Spleen (tissue), 7 donors: ENCODE data around the gene TRIM29.
A peak's percentile ranks its signal among the peaks of the same experiment; 100 is the strongest.

Experiments used
- POLR2A ChIP-seq, 3 donors: fragments of 450-650 bp; IDR thresholded peaks; one replicate each; pipeline ENCODE4 v1.5.1; 2017; ENCODE audit warnings: antibody characterized with exemption in 3 of 3, mild to moderate bottlenecking in 1 of 3
- TF ChIP-seq, protein P1 (sequence below), 11 experiments: fragments of 200-600 bp in 7 of 11; fragments of 450-650 bp in 4 of 11; sonication (generic) in 4 of 11; IDR thresholded peaks in 8 of 11; conservative IDR thresholded peaks in 3 of 11; 1 replicate in 7 of 11; 2 replicates in 4 of 11; pipeline versions ENCODE4 v1.4.0 to v1.8.0; 2016 to 2021; ENCODE audit warnings: antibody characterized with exemption in 11 of 11, inconsistent platforms in 4 of 11, mild to moderate bottlenecking in 1 of 11
- donor health status: DM: no; HTN: no; CAD: no; lungs with moderate emphysema.
- donor health status: DM: no; HTN: no; CAD: no.
- donor health status: DM: no; HTN: no; CAD: no.

DNA sequence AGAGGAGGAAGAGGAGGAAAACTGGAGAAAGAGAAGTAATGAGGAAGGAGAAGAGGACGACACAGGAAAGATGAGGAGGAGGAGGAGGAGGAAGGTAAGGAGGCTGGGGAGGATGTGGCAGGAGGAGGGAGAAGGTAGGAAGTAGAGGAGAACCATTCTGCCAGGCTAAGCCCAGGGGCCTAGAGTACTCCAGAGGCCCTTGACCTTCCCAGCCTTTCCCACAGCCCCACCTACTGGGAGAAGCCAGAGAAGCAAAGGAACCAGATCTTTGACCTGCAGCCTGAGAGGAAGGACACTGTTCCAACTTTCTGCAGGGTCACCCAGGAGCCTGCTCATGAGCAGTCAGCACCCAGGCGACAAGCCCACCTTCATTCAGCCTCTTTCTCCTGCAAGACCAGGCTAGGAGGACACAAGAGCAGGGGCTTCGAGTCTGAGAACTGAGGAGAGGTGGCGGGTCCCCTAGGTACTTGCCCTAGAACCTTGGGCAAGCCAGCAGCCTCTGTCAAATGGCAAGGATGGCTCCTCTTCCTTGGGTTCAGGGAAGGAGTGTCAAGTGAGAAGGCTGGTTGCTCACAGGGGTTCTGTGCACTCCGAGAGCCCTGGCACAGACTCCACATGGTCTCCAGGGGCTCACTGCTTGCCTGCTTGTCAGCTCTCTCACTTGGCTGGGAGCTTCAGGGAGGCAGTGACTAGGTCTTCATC lies 45.0 kb upstream of the TRIM29 start:
- TF ChIP-seq, protein P1, sequence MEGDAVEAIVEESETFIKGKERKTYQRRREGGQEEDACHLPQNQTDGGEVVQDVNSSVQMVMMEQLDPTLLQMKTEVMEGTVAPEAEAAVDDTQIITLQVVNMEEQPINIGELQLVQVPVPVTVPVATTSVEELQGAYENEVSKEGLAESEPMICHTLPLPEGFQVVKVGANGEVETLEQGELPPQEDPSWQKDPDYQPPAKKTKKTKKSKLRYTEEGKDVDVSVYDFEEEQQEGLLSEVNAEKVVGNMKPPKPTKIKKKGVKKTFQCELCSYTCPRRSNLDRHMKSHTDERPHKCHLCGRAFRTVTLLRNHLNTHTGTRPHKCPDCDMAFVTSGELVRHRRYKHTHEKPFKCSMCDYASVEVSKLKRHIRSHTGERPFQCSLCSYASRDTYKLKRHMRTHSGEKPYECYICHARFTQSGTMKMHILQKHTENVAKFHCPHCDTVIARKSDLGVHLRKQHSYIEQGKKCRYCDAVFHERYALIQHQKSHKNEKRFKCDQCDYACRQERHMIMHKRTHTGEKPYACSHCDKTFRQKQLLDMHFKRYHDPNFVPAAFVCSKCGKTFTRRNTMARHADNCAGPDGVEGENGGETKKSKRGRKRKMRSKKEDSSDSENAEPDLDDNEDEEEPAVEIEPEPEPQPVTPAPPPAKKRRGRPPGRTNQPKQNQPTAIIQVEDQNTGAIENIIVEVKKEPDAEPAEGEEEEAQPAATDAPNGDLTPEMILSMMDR (IDR thresholded peaks at IDR 0.05 in 8 of 11, conservative IDR thresholded peaks at IDR 0.05 in 3 of 11) = peak in 1 of 11 experiments; percentile 9
- TF ChIP-seq POLR2A (IDR thresholded peaks at IDR 0.05) = no peak
